Upper lobe of right lung (tissue), 1 donor: ENCODE results near the gene FRY. TPM values are rescaled to one million over a fixed set of nuclear protein-coding genes. Genes with fewer than 3 reads are reported as not detected.

Experiments used
- ATAC-seq: fragments of 200-7000 bp; cut with Tn5 transposase; one replicate; pipeline ENCODE4 v1.9.1; 2020; ENCODE audit warnings: mild to moderate bottlenecking, moderate library complexity
- DNase-seq: peaks from one replicate; pipeline ENCODE4 v3.0.0-alpha.2; 2020
- H3K27ac ChIP-seq: fragments of 200-600 bp; one replicate; pipeline ENCODE4 v1.8.0; 2022
- H3K27me3 ChIP-seq: fragments of 200-600 bp; one replicate; pipeline ENCODE4 v1.8.0; 2022; ENCODE audit warnings: mild to moderate bottlenecking
- H3K36me3 ChIP-seq: fragments of 200-600 bp; one replicate; pipeline ENCODE4 v1.8.0; 2022
- H3K4me1 ChIP-seq: fragments of 200-600 bp; one replicate; pipeline ENCODE4 v1.8.0; 2022
- H3K4me3 ChIP-seq: fragments of 200-600 bp; one replicate; pipeline ENCODE4 v1.8.0; 2022; ENCODE audit warnings: mild to moderate bottlenecking
- H3K9me3 ChIP-seq: fragments of 200-600 bp; one replicate; pipeline ENCODE4 v1.8.0; 2022
- CTCF ChIP-seq: fragments of 200-600 bp; IDR thresholded peaks from one replicate; pipeline ENCODE4 v1.8.0; 2022; ENCODE audit warnings: antibody characterized with exemption
- intact Hi-C: fragments of 100-400 bp; cut with DNase I; formaldehyde crosslinking; loops from one replicate; pipeline ENCODE4 v1.11.0; 2022
- total RNA-seq: library from RNA; stranded (reverse); fragmentation: NEBNext Ultra II Directional; extraction: Animal tissue kit (Norgen Biotek cat#: 25700); gene quantifications from one replicate; pipeline ENCODE4 v1.2.1, GENCODE V29; 2021
- donor health status: DM: no; HTN: yes; CAD: no; lungs with severe emphysema.

Gene FRY
- total RNA-seq, 1 donor from 2014 or later = 76.6 TPM

- no peak for TF ChIP-seq CTCF
- no peaks in the 10 kb centered on the region for H3K36me3 ChIP-seq
Measured at GRCh38 chr13:32140109-32140508, 108.5 kb downstream of the FRY start.

DNA sequence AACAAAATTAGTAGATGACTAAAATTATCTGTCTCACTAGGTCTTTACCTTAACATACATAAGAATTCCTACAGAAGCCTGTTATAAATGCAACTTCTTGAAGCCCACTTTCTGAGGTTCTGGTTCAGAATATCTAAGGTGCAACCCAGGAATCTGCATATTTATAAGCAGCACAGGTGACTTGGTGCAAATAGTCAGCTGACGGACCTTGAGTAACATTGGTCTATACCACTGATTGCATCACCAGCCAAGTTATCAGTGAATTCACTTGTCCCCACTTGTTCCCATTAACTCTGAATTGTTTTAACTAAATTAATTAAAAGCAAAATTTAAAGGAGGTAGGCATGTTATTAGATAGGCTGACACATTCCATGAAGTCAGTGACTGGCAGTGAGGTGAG lies 109.9 kb downstream of the FRY start:
- no peaks in the 10 kb centered on the region for H3K9me3 ChIP-seq
- ATAC-seq (no peak), DNase-seq (no peak)
- intact Hi-C loops = no loop called here
- no peak for TF ChIP-seq CTCF
- no peak overlapping the region for H3K27ac ChIP-seq
- no peaks in the 10 kb centered on the region for H3K4me1 ChIP-seq
- no peaks in the 10 kb centered on the region for H3K36me3 ChIP-seq
- no peak overlapping the region for H3K4me3 ChIP-seq
- no peaks in the 10 kb centered on the region for H3K27me3 ChIP-seq

More at GRCh38 chr13:32140109-32140508, 108.5 kb downstream of the FRY start:
- no peak for ATAC-seq
- Histone ChIP-seq H3K9me3 (no peaks in the 10 kb centered on the region), H3K27ac (no peak overlapping the region), H3K4me3 (no peak overlapping the region), H3K27me3 (no peaks in the 10 kb centered on the region), H3K4me1 (no peaks in the 10 kb centered on the region)
- intact Hi-C loops = no loop called here
- no peak for DNase-seq

DNA sequence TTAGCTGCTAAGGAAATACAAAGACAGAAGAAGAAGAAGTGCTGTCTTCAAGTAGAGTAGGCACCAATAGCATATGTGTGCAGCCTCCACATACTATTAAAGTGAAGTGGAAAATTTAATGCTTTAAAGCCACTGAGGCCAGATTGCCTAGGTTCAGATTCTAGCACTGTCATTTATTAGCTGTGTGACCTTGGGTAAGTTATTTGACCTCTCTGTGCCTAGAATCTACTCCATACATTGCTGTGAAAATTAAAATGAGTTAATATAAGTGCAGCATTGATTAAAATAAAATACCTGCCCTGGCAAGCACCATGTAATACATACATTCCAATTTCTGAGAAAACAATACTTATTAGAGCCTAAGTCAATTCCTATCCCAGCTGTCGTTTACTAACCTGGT lies 110.5 kb downstream of the FRY start:
- Histone ChIP-seq H3K27ac (no peak overlapping the region), H3K4me1 (no peaks in the 10 kb centered on the region), H3K27me3 (no peaks in the 10 kb centered on the region), H3K9me3 (no peaks in the 10 kb centered on the region), H3K36me3 (no peaks in the 10 kb centered on the region), H3K4me3 (no peak overlapping the region)
- ATAC-seq (no peak), DNase-seq (no peak)
- no peak for TF ChIP-seq CTCF
- intact Hi-C loops = no loop called here

DNA sequence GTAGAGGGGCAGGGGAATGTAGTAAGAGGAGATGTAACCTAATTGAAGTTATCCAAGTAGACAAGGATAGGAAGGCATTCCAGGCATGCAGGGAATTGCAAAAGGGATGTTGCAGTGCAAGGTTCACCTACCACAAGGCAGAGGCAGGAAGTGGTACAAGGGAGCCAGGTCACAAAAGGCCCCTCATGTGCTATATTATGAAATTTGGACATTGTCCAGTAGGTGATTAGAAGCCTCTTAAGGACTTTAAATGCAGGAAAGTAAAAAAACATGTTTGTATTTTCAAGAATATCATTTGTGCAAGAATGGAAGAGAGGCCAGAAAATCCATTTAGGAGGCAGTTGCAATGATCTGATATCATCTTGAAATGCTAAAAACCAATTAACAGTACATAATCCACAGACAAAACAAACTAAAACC lies 111.4 kb downstream of the FRY start:
- intact Hi-C loops = no loop called here
- DNase-seq (no peak), ATAC-seq (peak; percentile 63)
- Histone ChIP-seq H3K4me3 (no peak overlapping the region), H3K27me3 (no peaks in the 10 kb centered on the region), H3K27ac (no peak overlapping the region), H3K36me3 (no peaks in the 10 kb centered on the region), H3K9me3 (no peaks in the 10 kb centered on the region), H3K4me1 (no peaks in the 10 kb centered on the region)
- no peak for TF ChIP-seq CTCF

DNA sequence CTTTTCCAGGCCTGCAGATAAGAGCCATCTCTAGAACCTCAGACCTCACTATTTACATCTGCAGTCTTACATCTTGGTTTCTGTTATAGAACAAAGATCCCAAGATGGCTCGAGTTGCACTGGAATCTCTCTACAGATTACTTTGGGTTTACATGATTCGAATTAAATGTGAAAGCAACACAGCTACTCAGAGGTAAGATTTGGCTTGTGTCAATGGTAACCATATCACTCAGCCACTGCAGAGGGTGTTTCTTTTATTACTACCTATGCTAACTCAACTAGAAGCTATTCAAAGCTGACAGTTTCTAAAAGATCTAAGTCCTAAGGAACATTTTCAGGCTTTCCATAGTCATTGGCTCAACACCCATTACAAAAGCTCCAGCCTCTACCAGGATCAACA lies 115.6 kb downstream of the FRY start:
- Histone ChIP-seq H3K27ac (no peak overlapping the region), H3K4me3 (no peak overlapping the region), H3K27me3 (no peaks in the 10 kb centered on the region), H3K36me3 (no peaks in the 10 kb centered on the region), H3K4me1 (peaks cover 6% of the 10 kb centered on the region), H3K9me3 (no peaks in the 10 kb centered on the region)
- no peak for DNase-seq
- no peak for TF ChIP-seq CTCF
- ATAC-seq = no peak
- intact Hi-C loops = no loop called here

- intact Hi-C loops = no loop called here
- DNase-seq (no peak), ATAC-seq (no peak)
- H3K36me3 ChIP-seq = no peaks in the 10 kb centered on the region
- no peaks in the 10 kb centered on the region for H3K27me3 ChIP-seq
- H3K27ac ChIP-seq = no peak overlapping the region
- TF ChIP-seq CTCF = no peak
- H3K9me3 ChIP-seq = no peaks in the 10 kb centered on the region
- no peak overlapping the region for H3K4me3 ChIP-seq
- peaks cover 6% of the 10 kb centered on the region for H3K4me1 ChIP-seq
Measured at GRCh38 chr13:32147976-32148375, 116.4 kb downstream of the FRY start.
